Measurements from ENCODE around the gene SLC16A2.

- TF ChIP-seq CTCF (IDR thresholded peaks at IDR 0.05) (no peak), EP300 (IDR thresholded peaks at IDR 0.05) (no peak), POLR2AphosphoS5 (IDR thresholded peaks at IDR 0.05) (no peak), POLR2A (IDR thresholded peaks at IDR 0.05) (no peak)
Observed at GRCh38 chrX:74535086-74535407, 113.8 kb downstream of the SLC16A2 start.
